ENCODE measurements around the gene BLID.

Gene BLID

GRCh38 chr11:122082205-122082604 lies 33.8 kb downstream of the BLID start:
- DNase-seq (ENCODE audit: low read depth in 1 of 2, low spot score in 1 of 2), result no peak

- DNase-seq (ENCODE audit: low read depth in 1 of 2, low spot score in 1 of 2), result no peak
These were observed 34.9 kb downstream of the BLID start for GRCh38 chr11:122081073-122081472.

GRCh38 chr11:122077459-122077858 lies 38.6 kb downstream of the BLID start:
- no peak for DNase-seq (ENCODE audit: low read depth in 1 of 2, low spot score in 1 of 2)

GRCh38 chr11:122076512-122077120 lies 39.4 kb downstream of the BLID start:
- DNase-seq (ENCODE audit: low read depth in 1 of 2, low spot score in 1 of 2), result no peak

GRCh38 chr11:122075016-122075415 lies 41.0 kb downstream of the BLID start:
- DNase-seq (ENCODE audit: low read depth in 1 of 2, low spot score in 1 of 2), result no peak

- DNase-seq (ENCODE audit: low read depth in 1 of 2, low spot score in 1 of 2), result no peak
These were observed 42.0 kb downstream of the BLID start for GRCh38 chr11:122074022-122074421.

- DNase-seq (ENCODE audit: low read depth in 1 of 2, low spot score in 1 of 2), result no peak
These were observed 44.3 kb downstream of the BLID start for GRCh38 chr11:122071709-122072202.

GRCh38 chr11:122069707-122070360 lies 46.2 kb downstream of the BLID start:
- no peak for DNase-seq (ENCODE audit: low read depth in 1 of 2, low spot score in 1 of 2)

GRCh38 chr11:122068837-122069236 lies 47.2 kb downstream of the BLID start:
- no peak for DNase-seq (ENCODE audit: low read depth in 1 of 2, low spot score in 1 of 2)

GRCh38 chr11:122068141-122068540 lies 47.9 kb downstream of the BLID start:
- no peak for DNase-seq (ENCODE audit: low read depth in 1 of 2, low spot score in 1 of 2)
